PFSK-1 (cell line): ENCODE data around the gene PCSK5.

Source experiments
- FOXP2 ChIP-seq: optimal IDR thresholded peaks from 2 replicates; pipeline ENCODE3; 2011; ENCODE audit warnings: borderline replicate concordance, control low read depth, inconsistent platforms; ENCODE audit not compliant: insufficient read depth; ENCODE audit errors: extremely low read length, extremely low read depth
- POLR2AphosphoS5 ChIP-seq: IDR thresholded peaks from 2 replicates; pipeline ENCODE4 v1.6.1; 2012; ENCODE audit warnings: low read depth, mild to moderate bottlenecking, control low read depth, low read length, moderate library complexity
- REST ChIP-seq, 2 experiments: IDR thresholded peaks; 2 replicates each; pipeline versions ENCODE4 v1.6.1 to v1.8.0; 2011 to 2012; ENCODE audit warnings: low read depth in 2 of 2, low read length in 2 of 2, control low read depth in 1 of 2, inconsistent platforms in 1 of 2, mild to moderate bottlenecking in 1 of 2, moderate library complexity in 1 of 2; ENCODE audit not compliant: insufficient read depth in 1 of 2
- SIN3A ChIP-seq: IDR thresholded peaks from 2 replicates; pipeline ENCODE4 v1.6.1; 2012; ENCODE audit warnings: mild to moderate bottlenecking, low read length, moderate library complexity, borderline replicate concordance; ENCODE audit not compliant: insufficient read depth
- TAF1 ChIP-seq: IDR thresholded peaks from 2 replicates; pipeline ENCODE4 v1.6.1; 2012; ENCODE audit warnings: low read length, control low read depth, borderline replicate concordance; ENCODE audit not compliant: insufficient read depth

PCSK5 gene

DNA sequence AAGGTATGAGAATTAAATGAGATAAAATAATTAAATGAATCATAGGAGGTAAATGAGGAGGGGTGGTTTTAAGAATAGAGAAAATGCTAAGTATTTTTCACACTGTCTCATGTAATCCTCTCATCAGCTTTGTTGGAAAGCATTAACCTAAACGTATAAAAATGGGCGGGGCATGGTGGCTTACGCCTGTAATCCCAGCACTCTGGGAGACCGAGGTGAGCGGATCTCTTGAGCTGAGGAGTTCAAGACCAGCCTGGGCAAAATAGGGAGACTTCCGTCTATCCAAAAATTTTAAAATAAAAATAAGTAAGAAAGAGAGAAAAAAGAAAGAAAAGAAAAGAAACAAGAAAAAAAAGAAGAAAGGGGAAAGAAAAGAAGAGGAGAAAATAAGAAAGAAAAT is 505.7 kb downstream of the PCSK5 start:
- TF ChIP-seq POLR2AphosphoS5 (no peak), FOXP2 (no peak)

DNA sequence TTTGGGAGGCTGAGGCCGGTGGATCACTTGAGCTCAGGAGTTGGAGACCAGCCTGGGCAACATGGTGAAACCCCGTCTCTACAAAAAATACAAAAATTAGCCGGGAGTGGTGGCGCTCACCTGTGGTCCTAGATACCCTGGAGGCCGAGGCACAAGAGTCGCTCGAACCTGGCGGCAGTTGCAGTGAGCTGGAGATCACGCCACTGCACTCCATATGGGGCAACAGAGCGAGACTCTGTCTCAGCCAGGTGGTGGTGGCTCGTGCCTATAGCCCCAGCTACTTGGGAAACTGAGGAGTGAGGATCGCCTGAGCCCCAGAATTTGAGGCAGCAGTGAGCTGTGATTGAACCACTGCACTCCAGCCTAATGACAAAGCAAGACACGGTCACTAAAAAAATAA is 506.1 kb downstream of the PCSK5 start:
- TF ChIP-seq REST (IDR thresholded peaks at IDR 0.05; ENCODE audit: insufficient read depth in 1 of 2, low read depth in 2 of 2, low read length in 2 of 2) (no peak), SIN3A (no peak), TAF1 (no peak), FOXP2 (no peak)

GRCh38 chr9:76399856-76400255 is 509.4 kb downstream of the PCSK5 start:
- TF ChIP-seq SIN3A: no peak
- no peak for TF ChIP-seq FOXP2
- TF ChIP-seq POLR2AphosphoS5: no peak
- no peak for TF ChIP-seq REST (IDR thresholded peaks at IDR 0.05; ENCODE audit: insufficient read depth in 1 of 2, low read depth in 2 of 2, low read length in 2 of 2)
- no peak for TF ChIP-seq TAF1

DNA sequence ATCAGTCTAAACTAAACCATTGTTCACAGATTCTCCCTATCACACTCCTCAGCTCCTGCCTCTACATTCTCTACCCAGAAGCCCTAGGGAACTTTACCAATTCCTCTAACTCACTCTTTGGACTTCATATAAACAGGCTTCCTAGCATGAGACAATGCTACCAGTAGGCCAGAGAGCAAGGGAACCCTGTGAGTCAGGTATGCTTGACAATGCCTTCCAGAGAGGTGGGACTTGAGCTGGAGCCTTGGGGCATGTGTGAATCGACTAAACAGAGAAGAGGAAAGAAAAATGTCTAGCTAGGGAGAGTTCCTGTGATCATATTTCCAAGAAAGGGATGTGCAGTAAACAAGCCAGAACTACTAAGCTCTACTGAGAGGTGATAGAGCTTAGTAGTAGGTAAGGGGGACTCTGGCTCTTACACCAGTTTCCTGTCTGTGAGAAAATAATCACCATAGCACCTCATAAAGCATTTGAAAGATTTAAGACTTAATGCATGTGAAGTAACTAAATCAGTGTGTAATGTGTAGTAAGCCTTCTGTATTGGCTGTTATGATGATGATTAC is 510.1 kb downstream of the PCSK5 start:
- TF ChIP-seq TAF1 (no peak), SIN3A (no peak), FOXP2 (no peak), POLR2AphosphoS5 (no peak)

DNA sequence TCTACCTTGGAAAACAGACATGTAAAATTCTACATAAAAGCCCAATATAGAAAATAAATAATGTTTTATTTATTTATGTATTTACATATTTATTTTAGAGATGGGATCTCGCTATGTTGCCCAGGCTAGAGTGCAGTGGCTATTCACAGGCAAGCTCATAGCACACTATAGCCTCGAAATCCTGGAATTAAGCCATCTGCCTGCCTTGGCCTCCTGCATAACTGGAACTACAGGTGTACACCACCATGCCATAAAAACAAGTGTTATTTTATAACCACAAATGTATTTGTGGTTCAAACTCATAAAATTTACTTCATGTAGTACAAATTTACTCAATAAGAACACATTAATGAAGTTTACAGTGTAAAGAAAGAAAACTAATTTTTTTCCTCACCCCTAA is 510.7 kb downstream of the PCSK5 start:
- TF ChIP-seq SIN3A (no peak), FOXP2 (no peak), TAF1 (no peak), POLR2AphosphoS5 (no peak), REST (IDR thresholded peaks at IDR 0.05; ENCODE audit: insufficient read depth in 1 of 2, low read depth in 2 of 2, low read length in 2 of 2) (no peak)

DNA sequence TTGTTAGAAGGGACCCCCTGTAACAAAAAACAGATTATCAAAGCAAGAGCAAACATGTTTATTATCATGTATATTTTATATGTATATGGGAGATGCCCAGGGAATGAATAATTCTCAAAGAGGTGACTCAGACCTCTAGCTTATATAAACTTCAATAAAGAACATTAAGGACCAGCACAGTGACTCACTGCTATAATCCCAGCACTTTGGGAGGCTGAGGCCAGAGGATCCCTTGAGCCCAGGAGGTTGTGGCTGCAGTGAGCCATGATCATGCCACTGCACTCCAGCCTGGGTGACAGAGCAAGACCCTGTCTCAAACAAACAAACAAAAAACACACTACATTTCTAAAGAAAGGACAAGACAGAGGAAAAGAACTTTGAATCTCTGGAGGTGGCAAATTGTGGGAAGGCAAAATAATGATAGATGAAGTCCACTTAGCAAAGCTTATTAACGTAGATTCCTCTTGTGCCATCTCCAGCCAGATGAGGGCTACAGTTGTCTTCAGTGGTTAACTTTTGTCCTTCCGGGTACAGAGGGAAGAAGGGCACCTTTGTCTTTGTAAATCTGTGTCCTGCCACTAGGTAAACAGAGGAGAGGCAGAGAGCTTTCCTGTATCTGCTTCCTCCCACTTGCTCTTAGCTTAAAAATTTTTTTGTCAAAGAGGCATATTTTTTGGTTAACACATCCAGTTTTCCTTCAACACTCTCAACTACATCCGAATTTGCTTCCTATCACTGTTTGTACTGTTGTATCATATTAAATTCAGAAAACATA is 511.3 kb downstream of the PCSK5 start:
- TF ChIP-seq FOXP2 (no peak), SIN3A (no peak), POLR2AphosphoS5 (no peak), TAF1 (no peak), REST (IDR thresholded peaks at IDR 0.05; ENCODE audit: insufficient read depth in 1 of 2, low read depth in 2 of 2, low read length in 2 of 2) (no peak)
